K562 (cell line): Measurements from ENCODE around the gene SHROOM3. TPM values are rescaled to one million over a fixed set of nuclear protein-coding genes. Genes with fewer than 3 reads are reported as not detected.

Source experiments
- ATAC-seq: fragments of 200-7000 bp; cut with Tn5 transposase; 3 replicates; pipeline ENCODE4 v1.9.1; 2020; ENCODE audit warnings: moderate library complexity
- BruUV-seq: library from RNA; stranded (reverse); fragments of 400-500 nt; replicated peaks from 2 replicates; lab custom pipeline; 2021; lab: Mats Ljungman, UMichigan
- CTCF ChIA-PET: fragments of 300-600 bp; formaldehyde crosslinking; extraction: SDS; loops from one replicate; lab custom pipeline; 2021; ENCODE audit warnings: low intra/inter-chr PET ratio; lab: Yijun Ruan, JAX
- POLR2A ChIA-PET: fragments of 300-600, 350-650 bp; sonication (Branson Sonifier 250); formaldehyde crosslinking; extraction: SDS; loops from one replicate; lab custom pipeline; 2021; ENCODE audit warnings: antibody characterized with exemption, inconsistent platforms; lab: Yijun Ruan, JAX
- DNase-seq, 4 experiments: peaks; one replicate each; pipeline versions ENCODE4 v3.0.0 to v3.0.0-alpha.2; 2011 to 2018; ENCODE audit warnings: low spot score in 3 of 4, mixed read lengths in 3 of 4; ENCODE audit errors: extremely low read depth in 1 of 4
- FAIRE-seq: peaks from 2 replicates; lab custom pipeline; 2011; peaks lifted over from hg19 to GRCh38; lab: Jason Lieb, UNC
- H2AFZ ChIP-seq: 2 replicates; pipeline ENCODE4 v1.6.0; 2011; ENCODE audit warnings: low read depth, low read length, control low read depth, inconsistent platforms
- H3K27ac ChIP-seq: fragments of 200-600 bp; 3 replicates; pipeline ENCODE4 v1.8.0; 2011; ENCODE audit warnings: low read depth, mild to moderate bottlenecking, control low read depth, inconsistent platforms, low read length, moderate library complexity, mixed read lengths; ENCODE audit errors: extremely low read depth
- H3K27me3 ChIP-seq, 2 experiments: fragments of 300-600 bp in 1 of 2; 2 replicates in 1 of 2; 3 replicates in 1 of 2; pipeline versions ENCODE4 v1.6.0 to v1.8.0; 2011; ENCODE audit warnings: inconsistent platforms in 2 of 2, low read length in 2 of 2, mild to moderate bottlenecking in 1 of 2, mixed read lengths in 1 of 2, moderate library complexity in 1 of 2; ENCODE audit not compliant: control insufficient read depth in 2 of 2, insufficient read depth in 2 of 2
- H3K36me3 ChIP-seq: fragments of 300-600 bp; 3 replicates; pipeline ENCODE4 v1.8.0; 2011; ENCODE audit warnings: mild to moderate bottlenecking, low read length, inconsistent platforms; ENCODE audit not compliant: control insufficient read depth, insufficient read depth
- H3K4me1 ChIP-seq, 2 experiments: fragments of 200-600 bp in 1 of 2; replicated peaks in 1 of 2; 2 replicates in 1 of 2; 3 replicates in 1 of 2; pipeline versions ENCODE4 v1.5.1 to v1.8.0; 2011; ENCODE audit warnings: inconsistent platforms in 2 of 2, low read length in 2 of 2, mild to moderate bottlenecking in 1 of 2, mixed read lengths in 1 of 2, moderate library complexity in 1 of 2; ENCODE audit not compliant: control insufficient read depth in 2 of 2, insufficient read depth in 2 of 2
- H3K4me2 ChIP-seq: 2 replicates; pipeline ENCODE4 v1.6.1; 2011; ENCODE audit warnings: low read length, control low read depth, inconsistent platforms, mixed read lengths; ENCODE audit not compliant: insufficient read depth
- H3K4me3 ChIP-seq: fragments of 200-600 bp; sonication (generic), shearing (Covaris generic); 2 replicates; pipeline ENCODE4 v1.5.1; 2016; ENCODE audit warnings: control low read depth, inconsistent platforms
- H3K79me2 ChIP-seq: fragments of 200-600 bp; 3 replicates; pipeline ENCODE4 v1.8.0; 2011; ENCODE audit warnings: low read length, inconsistent platforms; ENCODE audit not compliant: control insufficient read depth, insufficient read depth
- H3K9ac ChIP-seq, 2 experiments: 2 replicates each; pipeline versions ENCODE4 v1.6.0 to v1.6.1; 2011; ENCODE audit warnings: low read depth in 2 of 2, low read length in 2 of 2, control low read depth in 1 of 2, inconsistent platforms in 1 of 2, mild to moderate bottlenecking in 1 of 2, mixed read lengths in 1 of 2; ENCODE audit not compliant: insufficient read depth in 1 of 2
- H3K9me1 ChIP-seq: one replicate; pipeline ENCODE4 v1.6.0; 2011; ENCODE audit warnings: inconsistent platforms, mild to moderate bottlenecking, low read length, moderate library complexity; ENCODE audit not compliant: control insufficient read depth, insufficient read depth
- H3K9me3 ChIP-seq: replicated peaks from 2 replicates; pipeline ENCODE4 v1.5.1; 2011; ENCODE audit warnings: low read depth, low read length, inconsistent platforms; ENCODE audit not compliant: control insufficient read depth, insufficient read depth
- H4K20me1 ChIP-seq: replicated peaks from 2 replicates; pipeline ENCODE4 v1.6.1; 2011; ENCODE audit warnings: low read length, inconsistent platforms, mixed read lengths; ENCODE audit not compliant: control insufficient read depth, insufficient read depth
- ASH1L ChIP-seq: fragments of 450-650 bp; IDR thresholded peaks from 2 replicates; pipeline ENCODE4 v1.6.1; 2018; ENCODE audit warnings: borderline replicate concordance, mild to moderate bottlenecking, low read depth; ENCODE audit not compliant: partially characterized antibody
- CTCF ChIP-seq, 3 experiments: IDR thresholded peaks in 2 of 3; conservative IDR thresholded peaks in 1 of 3; 2 replicates each; pipeline ENCODE4 v1.5.1; 2011 to 2012; ENCODE audit warnings: low read length in 3 of 3, mild to moderate bottlenecking in 3 of 3, control low read depth in 2 of 3, improper control_type of control experiment in 1 of 3, inconsistent platforms in 1 of 3, low read depth in 1 of 3, mixed read lengths in 1 of 3, moderate library complexity in 1 of 3; ENCODE audit not compliant: insufficient read depth in 2 of 3
- GTF2A2 ChIP-seq: IDR thresholded peaks from 2 replicates; pipeline ENCODE4 v1.6.1; 2016; ENCODE audit warnings: mild to moderate bottlenecking, missing genetic modification characterization, missing compliant biosample characterization
- MITF ChIP-seq: IDR thresholded peaks from 2 replicates; pipeline ENCODE4 v1.6.1; 2014; ENCODE audit warnings: antibody characterized with exemption
- POLR2AphosphoS5 ChIP-seq: IDR thresholded peaks from 2 replicates; pipeline ENCODE4 v1.6.1; 2011; ENCODE audit warnings: mild to moderate bottlenecking, low read depth, low read length, moderate library complexity; ENCODE audit not compliant: control insufficient read depth, insufficient read depth
- RAD21 ChIP-seq, 2 experiments: fragments of 250-450 bp in 1 of 2; fragments of 450-650 bp in 1 of 2; sonication (Bioruptor Pico) in 1 of 2; formaldehyde crosslinking in 1 of 2; IDR thresholded peaks in 1 of 2; conservative IDR thresholded peaks in 1 of 2; 2 replicates each; pipeline versions ENCODE4 v1.4.0 to v1.8.0; 2020 to 2022; ENCODE audit warnings: mild to moderate bottlenecking in 2 of 2, moderate library complexity in 1 of 2
- WHSC1 ChIP-seq: IDR thresholded peaks from one replicate; pipeline ENCODE4 v1.6.1; 2012; ENCODE audit warnings: low read length, control low read depth, inconsistent platforms
- ZNF143 ChIP-seq: sonication (generic); formaldehyde crosslinking; IDR thresholded peaks from 2 replicates; pipeline ENCODE4 v1.9.0; 2022; ENCODE audit warnings: mild to moderate bottlenecking, missing genetic modification reagents
- WGBS: fragments of 100-300 bp; shearing (Covaris generic); methylation state at CpG from one replicate; pipeline ENCODE4 v1.1.6; 2016; ENCODE audit warnings: low coverage, mixed read lengths; ENCODE audit not compliant: insufficient coverage; ENCODE audit errors: missing lambda C conversion rate; 5-methylcytosine and 5-hydroxymethylcytosine counted together
- in situ Hi-C: fragments of 300-500 bp; cut with MboI; formaldehyde crosslinking; loops from 4 replicates; pipeline ENCODE4 v1.15.0; 2018; ENCODE audit warnings: inconsistent platforms, mixed read lengths
- intact Hi-C: fragments of 100-400 bp; cut with micrococcal nuclease; formaldehyde crosslinking; loops from 2 replicates; pipeline ENCODE4 v1.14.2; 2022
- polyA plus RNA-seq, 8 experiments: library from polyadenylated mRNA; depleted of rRNA in 4 of 8; stranded (reverse) in 5 of 8; unstranded in 3 of 8; fragments of >200 nt; fragmentation: Nextera tagmentation in 2 of 8; fragmentation: Illumina TruSeq in 1 of 8; extraction: Ambion mirVana in 2 of 8; extraction: Trizol in 1 of 8; gene quantifications; 2 replicates each; pipeline versions ENCODE4 v1.2.1 to v1.2.3, GENCODE V29; 2011 to 2014; ENCODE audit warnings: inconsistent platforms in 1 of 8, missing spikeins in 1 of 8
- total RNA-seq, 7 experiments: library from RNA; depleted of rRNA in 6 of 7; stranded (reverse); fragments of >200 nt in 6 of 7; fragmentation: Illumina TruSeq in 2 of 7; extraction: Trizol in 2 of 7; gene quantifications; 2 replicates each; pipeline versions ENCODE4 v1.2.1 to v1.2.3, GENCODE V29; 2011 to 2021; ENCODE audit warnings: low replicate concordance in 1 of 7
- TF ChIP-seq, protein P1 (sequence below), 2 experiments: fragments of 450-650 bp; conservative IDR thresholded peaks; 2 replicates each; pipeline ENCODE4 v1.6.1; 2017; ENCODE audit warnings: mild to moderate bottlenecking in 2 of 2, moderate library complexity in 2 of 2

The SHROOM3 gene
- total and polyA plus RNA-seq, 9 of the 15 experiments (the other 6 are each of a cell fraction or from before 2014, with no cell fraction given), result 0.01 to 0.07 TPM; not detected in 7

DNA sequence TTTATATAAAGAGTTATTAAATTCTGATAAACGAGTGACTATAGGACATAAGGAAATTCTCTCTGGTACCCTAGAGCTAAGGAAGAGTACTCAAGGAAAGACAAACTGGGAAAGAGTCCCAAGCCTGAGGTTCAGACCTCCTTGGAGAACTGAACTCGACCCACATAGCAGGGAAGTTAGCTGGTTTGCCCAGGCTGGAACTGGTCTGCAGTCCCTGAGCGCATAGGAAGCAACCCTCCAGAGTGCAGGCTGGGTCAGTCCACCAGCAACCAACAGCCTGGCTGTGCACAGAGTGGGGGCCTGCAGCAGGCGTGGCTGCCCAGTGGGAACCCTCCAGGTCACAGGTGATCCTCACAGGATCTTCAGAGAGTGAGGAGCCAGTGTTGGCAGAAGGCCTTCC lies 348.8 kb downstream of the SHROOM3 start (continued):
- TF ChIP-seq WHSC1 (no peak), MITF (no peak), ASH1L (no peak), GTF2A2 (no peak)
- TF ChIP-seq, protein P1, sequence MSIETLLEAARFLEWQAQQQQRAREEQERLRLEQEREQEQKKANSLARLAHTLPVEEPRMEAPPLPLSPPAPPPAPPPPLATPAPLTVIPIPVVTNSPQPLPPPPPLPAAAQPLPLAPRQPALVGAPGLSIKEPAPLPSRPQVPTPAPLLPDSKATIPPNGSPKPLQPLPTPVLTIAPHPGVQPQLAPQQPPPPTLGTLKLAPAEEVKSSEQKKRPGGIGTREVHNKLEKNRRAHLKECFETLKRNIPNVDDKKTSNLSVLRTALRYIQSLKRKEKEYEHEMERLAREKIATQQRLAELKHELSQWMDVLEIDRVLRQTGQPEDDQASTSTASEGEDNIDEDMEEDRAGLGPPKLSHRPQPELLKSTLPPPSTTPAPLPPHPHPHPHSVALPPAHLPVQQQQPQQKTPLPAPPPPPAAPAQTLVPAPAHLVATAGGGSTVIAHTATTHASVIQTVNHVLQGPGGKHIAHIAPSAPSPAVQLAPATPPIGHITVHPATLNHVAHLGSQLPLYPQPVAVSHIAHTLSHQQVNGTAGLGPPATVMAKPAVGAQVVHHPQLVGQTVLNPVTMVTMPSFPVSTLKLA (conservative IDR thresholded peaks at IDR 0.05), result no peak

DNA sequence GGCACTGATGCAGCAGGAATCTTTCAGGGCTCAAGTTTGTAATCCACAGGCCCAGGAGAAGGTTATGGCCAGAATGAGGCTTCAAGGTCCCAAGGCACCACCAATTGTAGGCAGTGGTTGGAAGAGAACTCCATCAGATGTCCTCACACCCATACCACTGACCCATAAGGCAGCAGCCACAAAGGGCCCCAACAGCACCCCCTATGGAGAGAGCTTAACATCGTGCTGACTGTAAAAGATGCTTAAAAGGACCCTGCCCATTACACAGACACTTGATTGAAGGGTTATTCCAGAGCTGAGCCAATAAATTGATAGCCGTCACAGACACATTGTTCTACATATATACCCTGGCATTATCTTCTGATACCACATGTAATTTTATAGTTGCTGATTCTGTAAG lies 349.2 kb downstream of the SHROOM3 start:
- H2AFZ ChIP-seq, result no peak overlapping the region
- ATAC-seq, result peak; percentile 89
- no peak for FAIRE-seq
- H3K27me3 ChIP-seq, result peaks cover 0 to 16% of the 10 kb centered on the region in 2 experiments; a peak in 3 of 5 replicates
- WGBS, result 13% methylated on average over 2 of the region's 2 CpGs
- in situ Hi-C loops (no loop called here), intact Hi-C loops (no loop called here)
- POLR2A ChIA-PET, result interaction anchor here (1.0 kb wide), 1 partner anchor 11 kb away, joined by 3 read pairs; no protein-coding TSS in a partner anchor
- no peak for TF ChIP-seq ZNF143 (CRISPR knock-in tag)
- peak; percentile 49 to 53 (median 52) for TF ChIP-seq CTCF (IDR thresholded peaks at IDR 0.05 in 2 of 3, conservative IDR thresholded peaks at IDR 0.05 in 1 of 3; ENCODE audit: insufficient read depth in 2 of 3, low read depth in 1 of 3, low read length in 3 of 3)
- TF ChIP-seq RAD21 (CRISPR knock-in tag; conservative IDR thresholded peaks at IDR 0.05 in 1 of 2, IDR thresholded peaks at IDR 0.05 in 1 of 2), result peak in 1 of 2 experiments; percentile 43; a peak in 2 of 4 replicates
- no peak for TF ChIP-seq POLR2AphosphoS5
- BruUV-seq, result no TSS peak
- CTCF ChIA-PET, result no interaction called here
- no peak overlapping the region for H3K9ac ChIP-seq
- H3K4me2 ChIP-seq, result no peak overlapping the region
- no peaks in the 10 kb centered on the region for H3K9me1 ChIP-seq
- no peak overlapping the region for H3K4me3 ChIP-seq
- H3K9me3 ChIP-seq, result no peaks in the 10 kb centered on the region
- no peaks in the 10 kb centered on the region for H4K20me1 ChIP-seq
- peak in 2 of 4 experiments; percentile 29 to 30 for DNase-seq
- peaks cover 0 to 11% of the 10 kb centered on the region in 2 experiments; a peak in 2 of 5 replicates for H3K4me1 ChIP-seq
- no peak overlapping the region for H3K27ac ChIP-seq
- H3K79me2 ChIP-seq, result no peaks in the 10 kb centered on the region
- H3K36me3 ChIP-seq, result no peaks in the 10 kb centered on the region
